MCF 10A (cell line): ENCODE results near the gene ISY1. TPM values are rescaled to one million over a fixed set of nuclear protein-coding genes. Genes with fewer than 3 reads are reported as not detected.
A peak's percentile ranks its signal among the peaks of the same experiment; 100 is the strongest.

Experiments
- BruUV-seq: library from RNA; stranded (reverse); fragments of 400-500 nt; replicated peaks from 2 replicates; lab custom pipeline; 2021; lab: Mats Ljungman, UMichigan
- CTCF ChIA-PET: fragments of 300-600 bp; sonication (Branson Sonifier 250); formaldehyde crosslinking; extraction: SDS; loops from one replicate; lab custom pipeline; 2021; ENCODE audit warnings: antibody characterized with exemption, inconsistent platforms; lab: Yijun Ruan, JAX
- POLR2A ChIA-PET: fragments of 300-600, 350-650 bp; sonication (Branson Sonifier 250); formaldehyde crosslinking; extraction: SDS; loops from one replicate; lab custom pipeline; 2020; ENCODE audit warnings: antibody characterized with exemption, inconsistent platforms; lab: Yijun Ruan, JAX
- DNase-seq: peaks from one replicate; pipeline ENCODE4 v3.0.0-alpha.2; 2018; ENCODE audit not compliant: unreplicated experiment
- H3K27ac Mint-ChIP-seq: one replicate; pipeline ENCODE4 v1.8.0; 2022; ENCODE audit warnings: mild to moderate bottlenecking, low read depth, mixed read lengths; ENCODE audit not compliant: unreplicated experiment
- H3K27me3 Mint-ChIP-seq: one replicate; pipeline ENCODE4 v1.8.0; 2022; ENCODE audit warnings: mixed read lengths; ENCODE audit not compliant: insufficient read depth, unreplicated experiment
- H3K36me3 Mint-ChIP-seq: one replicate; pipeline ENCODE4 v1.8.0; 2022; ENCODE audit warnings: mild to moderate bottlenecking, moderate library complexity, mixed read lengths; ENCODE audit not compliant: insufficient read depth, unreplicated experiment
- H3K4me1 Mint-ChIP-seq: one replicate; pipeline ENCODE4 v1.8.0; 2022; ENCODE audit warnings: mixed read lengths; ENCODE audit not compliant: insufficient read depth, unreplicated experiment
- H3K4me3 Mint-ChIP-seq: one replicate; pipeline ENCODE4 v1.8.0; 2022; ENCODE audit warnings: mild to moderate bottlenecking, moderate library complexity, mixed read lengths; ENCODE audit not compliant: unreplicated experiment
- H3K9me3 Mint-ChIP-seq: one replicate; pipeline ENCODE4 v1.8.0; 2022; ENCODE audit warnings: mixed read lengths; ENCODE audit not compliant: unreplicated experiment
- intact Hi-C: fragments of 100-400 bp; cut with micrococcal nuclease; formaldehyde crosslinking; loops from 2 replicates; pipeline ENCODE4 v1.14.1; 2022
- total RNA-seq: library from RNA; stranded (reverse); gene quantifications from 2 replicates; pipeline ENCODE4 v1.2.3, GENCODE V29; 2022
- TF ChIP-seq, protein P1 (sequence below): fragments of 200-600 bp; IDR thresholded peaks from one replicate; pipeline ENCODE4 v1.8.0; 2022; ENCODE audit warnings: antibody characterized with exemption, mild to moderate bottlenecking; ENCODE audit not compliant: unreplicated experiment

Gene ISY1
- total RNA-seq, 1 experiment from 2014 or later, result 52.5 TPM

DNA sequence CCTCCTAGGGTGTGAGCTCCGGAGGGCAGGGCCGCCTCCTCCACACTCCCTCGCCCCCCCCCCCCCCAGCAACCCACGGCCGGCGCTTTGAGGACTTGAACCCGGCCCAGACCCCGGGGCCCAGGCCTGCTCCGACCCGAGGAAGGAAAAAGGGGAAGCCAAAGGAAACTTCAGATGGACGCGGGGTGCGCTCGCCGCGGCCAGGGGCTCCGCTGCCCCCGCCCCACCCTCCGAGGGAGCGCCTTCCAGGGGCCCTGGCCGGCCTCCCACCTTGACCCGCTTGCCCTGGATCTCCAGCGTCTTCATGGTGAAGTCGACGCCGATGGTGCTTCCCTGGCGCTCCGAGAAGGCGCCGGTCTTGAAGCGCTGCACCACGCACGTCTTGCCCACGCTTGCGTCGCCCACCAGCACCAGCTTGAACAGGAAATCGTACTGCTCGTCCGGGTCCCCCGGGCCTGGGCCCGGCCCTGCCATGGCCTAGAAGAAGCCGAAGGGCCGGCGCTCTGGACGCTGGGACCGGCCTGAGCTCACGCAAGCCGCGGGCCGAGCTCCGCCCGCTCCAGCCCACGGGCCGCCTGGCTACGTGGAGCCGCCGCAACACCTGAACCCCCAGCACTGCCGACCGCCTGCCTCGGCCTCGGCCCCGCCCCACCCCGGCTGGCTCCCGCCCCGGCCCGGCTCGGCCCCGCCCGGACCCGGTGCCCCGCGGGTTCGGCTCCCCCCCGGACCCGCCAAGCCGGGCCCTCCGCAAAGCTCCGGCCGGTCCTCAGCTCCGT, 39.7 kb downstream of the ISY1 start:
- Mint-ChIP-seq H3K4me1 (peaks cover 26% of the 10 kb centered on the region), H3K4me3 (peak overlapping the region; percentile 77), H3K27me3 (no peaks in the 10 kb centered on the region), H3K27ac (peak overlapping the region; percentile 82), H3K36me3 (peaks cover 21% of the 10 kb centered on the region), H3K9me3 (no peaks in the 10 kb centered on the region)
- intact Hi-C loops, result loop anchor here (2.0 to 5.0 kb wide), 2 partner anchors 68 to 126 kb away; partner anchors contain the start of gene COPG1
- ChIA-PET CTCF (interaction anchor here (0.6 to 7.4 kb wide), 7 partner anchors 11 to 151 kb away, joined by 3 to 67 read pairs (median 10); no protein-coding TSS in a partner anchor), POLR2A (interaction anchor here (0.6 to 4.7 kb wide), 27 partner anchors 11 to 581 kb away, joined by 3 to 33 read pairs (median 4); partner anchors contain the start of genes CNBP, COPG1, IFT122 and MBD4)
- TF ChIP-seq, protein P1, sequence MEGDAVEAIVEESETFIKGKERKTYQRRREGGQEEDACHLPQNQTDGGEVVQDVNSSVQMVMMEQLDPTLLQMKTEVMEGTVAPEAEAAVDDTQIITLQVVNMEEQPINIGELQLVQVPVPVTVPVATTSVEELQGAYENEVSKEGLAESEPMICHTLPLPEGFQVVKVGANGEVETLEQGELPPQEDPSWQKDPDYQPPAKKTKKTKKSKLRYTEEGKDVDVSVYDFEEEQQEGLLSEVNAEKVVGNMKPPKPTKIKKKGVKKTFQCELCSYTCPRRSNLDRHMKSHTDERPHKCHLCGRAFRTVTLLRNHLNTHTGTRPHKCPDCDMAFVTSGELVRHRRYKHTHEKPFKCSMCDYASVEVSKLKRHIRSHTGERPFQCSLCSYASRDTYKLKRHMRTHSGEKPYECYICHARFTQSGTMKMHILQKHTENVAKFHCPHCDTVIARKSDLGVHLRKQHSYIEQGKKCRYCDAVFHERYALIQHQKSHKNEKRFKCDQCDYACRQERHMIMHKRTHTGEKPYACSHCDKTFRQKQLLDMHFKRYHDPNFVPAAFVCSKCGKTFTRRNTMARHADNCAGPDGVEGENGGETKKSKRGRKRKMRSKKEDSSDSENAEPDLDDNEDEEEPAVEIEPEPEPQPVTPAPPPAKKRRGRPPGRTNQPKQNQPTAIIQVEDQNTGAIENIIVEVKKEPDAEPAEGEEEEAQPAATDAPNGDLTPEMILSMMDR, result no peak
- TSS peak; percentile 54 for BruUV-seq
- DNase-seq, result no peak

DNA sequence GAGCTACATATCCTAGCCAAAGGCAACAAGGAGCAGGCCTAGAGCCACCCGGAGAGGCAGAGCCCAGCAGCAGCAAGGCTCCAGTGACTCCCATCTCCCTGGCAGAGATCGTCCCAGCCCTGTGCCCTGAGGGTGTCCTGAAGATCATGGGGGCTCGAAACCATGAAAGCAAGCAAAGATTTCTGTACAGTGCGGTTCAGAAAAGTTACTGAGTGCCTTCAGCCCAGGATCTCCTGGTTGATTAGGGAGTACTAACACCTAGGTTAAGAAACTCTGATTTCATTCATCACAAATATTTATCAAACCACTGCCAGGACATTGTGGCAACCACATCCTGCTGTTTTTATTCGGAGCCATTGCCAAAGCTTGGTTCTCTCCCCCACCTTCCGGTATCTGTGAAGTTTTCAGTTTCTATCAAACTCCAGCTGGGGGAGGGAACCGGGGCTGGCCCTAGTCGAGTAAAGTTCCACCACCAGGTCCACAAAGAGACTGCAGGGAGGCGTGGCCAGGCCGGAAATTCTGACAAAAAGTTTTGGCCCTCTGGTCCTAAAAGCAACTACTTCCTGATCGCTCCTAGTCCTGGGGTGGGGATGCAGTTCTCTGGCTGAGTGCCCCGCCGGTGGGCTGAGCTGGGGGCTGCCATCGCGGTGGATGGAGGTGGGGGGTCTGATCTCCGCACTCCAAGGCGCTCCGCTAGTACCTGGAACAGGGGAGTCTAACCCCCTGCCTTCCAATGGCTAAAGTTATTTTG, 40.4 kb downstream of the ISY1 start:
- no peaks in the 10 kb centered on the region for H3K9me3 Mint-ChIP-seq
- intact Hi-C loops, result loop anchor here (2.0 to 5.0 kb wide), 2 partner anchors 68 to 127 kb away; partner anchors contain the start of gene COPG1
- TSS peak; percentile 36 for BruUV-seq
- TF ChIP-seq, protein P1, result no peak
- peak; percentile 98 for DNase-seq
- ChIA-PET CTCF (interaction anchor here (0.6 to 7.4 kb wide), 10 partner anchors 9 to 150 kb away, joined by 3 to 67 read pairs (median 3); no protein-coding TSS in a partner anchor), POLR2A (interaction anchor here (0.6 to 4.7 kb wide), 26 partner anchors 8 to 582 kb away, joined by 3 to 33 read pairs (median 4); partner anchors contain the start of genes CNBP, COPG1, IFT122 and MBD4)
- peaks cover 16% of the 10 kb centered on the region for H3K36me3 Mint-ChIP-seq
- H3K27ac Mint-ChIP-seq, result peak overlapping the region; percentile 82
- no peaks in the 10 kb centered on the region for H3K27me3 Mint-ChIP-seq
- peak overlapping the region; percentile 77 for H3K4me3 Mint-ChIP-seq
- peaks cover 26% of the 10 kb centered on the region for H3K4me1 Mint-ChIP-seq

DNA sequence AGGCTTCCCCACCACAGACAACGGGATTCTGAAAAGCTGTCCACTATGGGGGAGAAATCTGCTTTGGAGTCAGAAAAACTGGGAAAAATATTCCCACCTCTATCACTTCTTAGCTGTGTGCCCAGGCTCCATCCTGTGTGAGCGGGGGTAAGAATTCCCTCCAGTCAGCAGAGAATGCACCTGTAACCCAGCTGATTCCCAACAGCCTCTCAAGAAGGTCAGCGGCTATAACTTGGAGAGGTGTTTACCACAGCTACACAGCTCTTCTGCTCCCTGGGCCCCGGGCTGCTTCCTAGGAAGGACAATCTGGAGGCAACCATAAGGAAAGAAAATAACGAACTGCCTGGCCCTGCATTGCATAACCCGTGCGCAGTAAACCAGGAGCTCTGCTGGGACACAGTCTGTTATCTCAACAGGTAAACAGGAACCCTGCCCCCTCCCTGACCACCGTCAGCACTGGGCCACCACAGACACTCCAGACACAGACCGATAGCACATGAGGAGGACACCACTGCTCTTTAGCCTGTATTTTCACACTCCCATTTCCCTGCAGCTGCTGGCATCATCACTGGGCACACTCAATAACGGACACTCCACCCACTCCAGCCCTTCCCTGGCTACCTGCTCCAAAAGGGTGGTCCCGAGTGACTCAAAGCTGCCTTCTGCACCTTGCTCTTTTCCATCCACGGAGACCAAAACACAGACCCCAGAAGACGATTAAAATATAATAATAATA, 41.3 kb downstream of the ISY1 start:
- intact Hi-C loops, result loop anchor here (2.0 to 5.0 kb wide), 2 partner anchors 67 to 128 kb away; partner anchors contain the start of gene COPG1
- H3K4me1 Mint-ChIP-seq, result peaks cover 26% of the 10 kb centered on the region
- CTCF ChIA-PET, result interaction anchor here (0.6 to 7.4 kb wide), 10 partner anchors 9 to 280 kb away, joined by 3 to 67 read pairs (median 3); no protein-coding TSS in a partner anchor
- H3K9me3 Mint-ChIP-seq, result no peaks in the 10 kb centered on the region
- no TSS peak for BruUV-seq
- peak overlapping the region; percentile 82 for H3K27ac Mint-ChIP-seq
- H3K27me3 Mint-ChIP-seq, result no peaks in the 10 kb centered on the region
- POLR2A ChIA-PET, result interaction anchor here (0.5 to 4.7 kb wide), 21 partner anchors 9 to 439 kb away, joined by 3 to 33 read pairs (median 4); partner anchors contain the start of genes CNBP and COPG1
- peak overlapping the region; percentile 77 for H3K4me3 Mint-ChIP-seq
- peaks cover 17% of the 10 kb centered on the region for H3K36me3 Mint-ChIP-seq
- TF ChIP-seq, protein P1, result no peak
- DNase-seq, result peak; percentile 42
